ENCODE data around the gene DUSP28.

GRCh38 chr2:240597054-240597418, 36.9 kb downstream of the DUSP28 start:
- no peak for TF ChIP-seq YY1 (IDR thresholded peaks at IDR 0.05; ENCODE audit: low read depth)
- TF ChIP-seq REST (IDR thresholded peaks at IDR 0.05; ENCODE audit: low read depth): no peak
- TF ChIP-seq ZBTB7A (IDR thresholded peaks at IDR 0.05; ENCODE audit: low read depth): no peak
- TF ChIP-seq MAX (IDR thresholded peaks at IDR 0.05): no peak
- TF ChIP-seq NFIC (IDR thresholded peaks at IDR 0.05): no peak
- TF ChIP-seq CREB1 (IDR thresholded peaks at IDR 0.05; ENCODE audit: low read depth): no peak
- no peak for TF ChIP-seq FOXM1 (IDR thresholded peaks at IDR 0.05; ENCODE audit: borderline replicate concordance, low read depth)
- TF ChIP-seq RAD21 (IDR thresholded peaks at IDR 0.05; ENCODE audit: low read depth): no peak
- TF ChIP-seq TAF1 (IDR thresholded peaks at IDR 0.05; ENCODE audit: low read depth): no peak
- no peak for TF ChIP-seq EP300 (IDR thresholded peaks at IDR 0.05; ENCODE audit: borderline replicate concordance)
- no peak for TF ChIP-seq CEBPB (IDR thresholded peaks at IDR 0.05)
- no peak for TF ChIP-seq TEAD4 (IDR thresholded peaks at IDR 0.05)
